WTC11 (cell line): ENCODE data around the gene BNC1. TPM values are rescaled to one million over a fixed set of nuclear protein-coding genes. Genes with fewer than 3 reads are reported as not detected.

ENCODE experiments used
- ATAC-seq: fragments of 200-7000 bp; cut with Tn5 transposase; 2 replicates; pipeline ENCODE4 v1.10.0; 2021; ENCODE audit warnings: mild to moderate bottlenecking, moderate library complexity
- Bru-seq: library from RNA; stranded (reverse); fragments of 400-500 nt; gene quantifications from one replicate; lab custom pipeline; 2021; lab: Mats Ljungman, UMichigan
- CTCF ChIA-PET: fragments of 300-600 bp; sonication (Branson Sonifier 250); formaldehyde crosslinking; loops from one replicate; lab custom pipeline; 2021; ENCODE audit warnings: antibody characterized with exemption; lab: Charles Lee
- POLR2A ChIA-PET: fragments of 350-600 bp; sonication (Branson Sonifier 250); formaldehyde crosslinking; loops from one replicate; lab custom pipeline; 2021; ENCODE audit warnings: antibody characterized with exemption; lab: Charles Lee
- DNase-seq: peaks from one replicate; pipeline ENCODE4 v3.0.0; 2021; ENCODE audit warnings: low spot score
- H3K27ac Mint-ChIP-seq: 2 replicates; pipeline ENCODE4 v1.8.0; 2021; ENCODE audit warnings: mixed read lengths
- H3K27me3 Mint-ChIP-seq: 2 replicates; pipeline ENCODE4 v1.8.0; 2021; ENCODE audit warnings: low read depth, mild to moderate bottlenecking, moderate library complexity, mixed read lengths
- H3K36me3 Mint-ChIP-seq: 2 replicates; pipeline ENCODE4 v1.8.0; 2021; ENCODE audit warnings: mixed read lengths
- H3K4me1 Mint-ChIP-seq: 2 replicates; pipeline ENCODE4 v1.8.0; 2022; ENCODE audit warnings: mixed read lengths
- H3K4me3 Mint-ChIP-seq: 2 replicates; pipeline ENCODE4 v1.8.0; 2021; ENCODE audit warnings: mild to moderate bottlenecking, moderate library complexity, mixed read lengths
- H3K9me3 Mint-ChIP-seq: 2 replicates; pipeline ENCODE4 v1.8.0; 2021; ENCODE audit warnings: mixed read lengths
- FOXP1 ChIP-seq: sonication (generic); formaldehyde crosslinking; IDR thresholded peaks from 2 replicates; pipeline ENCODE4 v1.8.0; 2022; ENCODE audit warnings: missing genetic modification reagents, mild to moderate bottlenecking, moderate library complexity, borderline replicate concordance
- GABPB1 ChIP-seq: sonication (generic); formaldehyde crosslinking; IDR thresholded peaks from 2 replicates; pipeline ENCODE4 v1.8.1; 2023; ENCODE audit warnings: mild to moderate bottlenecking, missing genetic modification reagents
- GRHL2 ChIP-seq: fragments of 250-450 bp; sonication (Bioruptor Pico); IDR thresholded peaks from 2 replicates; pipeline ENCODE4 v1.8.0; 2022; ENCODE audit warnings: mild to moderate bottlenecking, moderate library complexity; ENCODE audit not compliant: insufficient replicate concordance, severe bottlenecking
- GTF2I ChIP-seq: fragments of 250-450 bp; sonication (Bioruptor Pico); conservative IDR thresholded peaks from 2 replicates; pipeline ENCODE4 v1.4.0; 2021; ENCODE audit warnings: mild to moderate bottlenecking
- HMGA2 ChIP-seq: fragments of 250-450 bp; sonication (Bioruptor Pico); IDR thresholded peaks from 2 replicates; pipeline ENCODE4 v1.4.0; 2021; ENCODE audit warnings: mild to moderate bottlenecking, moderate library complexity
- NFATC4 ChIP-seq: fragments of 250-450 bp; sonication (Bioruptor Pico); IDR thresholded peaks from 2 replicates; pipeline ENCODE4 v1.9.0; 2021; ENCODE audit warnings: mild to moderate bottlenecking
- NR2C2 ChIP-seq: sonication (generic); formaldehyde crosslinking; IDR thresholded peaks from 2 replicates; pipeline ENCODE4 v1.8.0; 2022; ENCODE audit warnings: mild to moderate bottlenecking, missing genetic modification reagents
- SOX15 ChIP-seq: fragments of 250-450 bp; sonication (Bioruptor Pico); IDR thresholded peaks from 2 replicates; pipeline ENCODE4 v1.9.0; 2021; ENCODE audit warnings: mild to moderate bottlenecking
- SP1 ChIP-seq: sonication (generic); formaldehyde crosslinking; conservative IDR thresholded peaks from 2 replicates; pipeline ENCODE4 v1.8.1; 2022; ENCODE audit warnings: missing genetic modification reagents
- TCF7 ChIP-seq: sonication (generic); formaldehyde crosslinking; IDR thresholded peaks from 2 replicates; pipeline ENCODE4 v1.8.0; 2022; ENCODE audit warnings: mild to moderate bottlenecking, low read depth, missing genetic modification reagents, moderate library complexity
- ZNF138 ChIP-seq: sonication (generic); formaldehyde crosslinking; conservative IDR thresholded peaks from 2 replicates; pipeline ENCODE4 v1.8.1; 2022; ENCODE audit warnings: mild to moderate bottlenecking, moderate library complexity, missing genetic modification reagents
- ZNF317 ChIP-seq: sonication (generic); formaldehyde crosslinking; IDR thresholded peaks from 2 replicates; pipeline ENCODE4 v1.8.1; 2023; ENCODE audit warnings: low read depth, mild to moderate bottlenecking, moderate library complexity, missing genetic modification reagents, borderline replicate concordance
- long read RNA-seq, 3 experiments: library from RNA in 1 of 3; library from capped mRNA in 1 of 3; library from polyadenylated mRNA in 1 of 3; unstranded in 2 of 3; stranded (forward) in 1 of 3; transcript quantifications; one replicate each; pipeline ENCODE4 v2.0.0, GENCODE V29; 2021
- total RNA-seq: library from RNA; stranded (reverse); gene quantifications from 3 replicates; pipeline ENCODE4 v1.2.3, GENCODE V29; 2021
- TF ChIP-seq, protein P1 (sequence below): sonication (generic); formaldehyde crosslinking; IDR thresholded peaks from 2 replicates; pipeline ENCODE4 v1.8.1; 2023; ENCODE audit warnings: mild to moderate bottlenecking, moderate library complexity, missing genetic modification reagents
- TF ChIP-seq, protein P2 (sequence below): sonication (generic); formaldehyde crosslinking; IDR thresholded peaks from 2 replicates; pipeline ENCODE4 v1.8.0; 2023; ENCODE audit warnings: mild to moderate bottlenecking, missing genetic modification reagents
- TF ChIP-seq, protein P3 (sequence below): fragments of 200-600 bp; IDR thresholded peaks from 2 replicates; pipeline ENCODE4 v1.8.0; 2022; ENCODE audit warnings: antibody characterized with exemption
- TF ChIP-seq, protein P4 (sequence below): sonication (generic); formaldehyde crosslinking; IDR thresholded peaks from 2 replicates; pipeline ENCODE4 v1.8.1; 2022; ENCODE audit warnings: missing genetic modification reagents, borderline replicate concordance

BNC1 gene, protein sequence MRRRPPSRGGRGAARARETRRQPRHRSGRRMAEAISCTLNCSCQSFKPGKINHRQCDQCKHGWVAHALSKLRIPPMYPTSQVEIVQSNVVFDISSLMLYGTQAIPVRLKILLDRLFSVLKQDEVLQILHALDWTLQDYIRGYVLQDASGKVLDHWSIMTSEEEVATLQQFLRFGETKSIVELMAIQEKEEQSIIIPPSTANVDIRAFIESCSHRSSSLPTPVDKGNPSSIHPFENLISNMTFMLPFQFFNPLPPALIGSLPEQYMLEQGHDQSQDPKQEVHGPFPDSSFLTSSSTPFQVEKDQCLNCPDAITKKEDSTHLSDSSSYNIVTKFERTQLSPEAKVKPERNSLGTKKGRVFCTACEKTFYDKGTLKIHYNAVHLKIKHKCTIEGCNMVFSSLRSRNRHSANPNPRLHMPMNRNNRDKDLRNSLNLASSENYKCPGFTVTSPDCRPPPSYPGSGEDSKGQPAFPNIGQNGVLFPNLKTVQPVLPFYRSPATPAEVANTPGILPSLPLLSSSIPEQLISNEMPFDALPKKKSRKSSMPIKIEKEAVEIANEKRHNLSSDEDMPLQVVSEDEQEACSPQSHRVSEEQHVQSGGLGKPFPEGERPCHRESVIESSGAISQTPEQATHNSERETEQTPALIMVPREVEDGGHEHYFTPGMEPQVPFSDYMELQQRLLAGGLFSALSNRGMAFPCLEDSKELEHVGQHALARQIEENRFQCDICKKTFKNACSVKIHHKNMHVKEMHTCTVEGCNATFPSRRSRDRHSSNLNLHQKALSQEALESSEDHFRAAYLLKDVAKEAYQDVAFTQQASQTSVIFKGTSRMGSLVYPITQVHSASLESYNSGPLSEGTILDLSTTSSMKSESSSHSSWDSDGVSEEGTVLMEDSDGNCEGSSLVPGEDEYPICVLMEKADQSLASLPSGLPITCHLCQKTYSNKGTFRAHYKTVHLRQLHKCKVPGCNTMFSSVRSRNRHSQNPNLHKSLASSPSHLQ
- total RNA-seq (0.11 TPM in 1 of 3 replicates, not detected in the others), Bru-seq, nascent RNA (percentile 11 among the genes with signal in this experiment)
- long read RNA-seq, experiment 1, partial matches to known transcripts: 0 of 2 reads
- long read RNA-seq, experiment 1, other reads (novel, unspliced or antisense): 2 of 2 reads
- long read RNA-seq, experiment 2: 0 reads
- long read RNA-seq, experiment 3: 0 reads

DNA sequence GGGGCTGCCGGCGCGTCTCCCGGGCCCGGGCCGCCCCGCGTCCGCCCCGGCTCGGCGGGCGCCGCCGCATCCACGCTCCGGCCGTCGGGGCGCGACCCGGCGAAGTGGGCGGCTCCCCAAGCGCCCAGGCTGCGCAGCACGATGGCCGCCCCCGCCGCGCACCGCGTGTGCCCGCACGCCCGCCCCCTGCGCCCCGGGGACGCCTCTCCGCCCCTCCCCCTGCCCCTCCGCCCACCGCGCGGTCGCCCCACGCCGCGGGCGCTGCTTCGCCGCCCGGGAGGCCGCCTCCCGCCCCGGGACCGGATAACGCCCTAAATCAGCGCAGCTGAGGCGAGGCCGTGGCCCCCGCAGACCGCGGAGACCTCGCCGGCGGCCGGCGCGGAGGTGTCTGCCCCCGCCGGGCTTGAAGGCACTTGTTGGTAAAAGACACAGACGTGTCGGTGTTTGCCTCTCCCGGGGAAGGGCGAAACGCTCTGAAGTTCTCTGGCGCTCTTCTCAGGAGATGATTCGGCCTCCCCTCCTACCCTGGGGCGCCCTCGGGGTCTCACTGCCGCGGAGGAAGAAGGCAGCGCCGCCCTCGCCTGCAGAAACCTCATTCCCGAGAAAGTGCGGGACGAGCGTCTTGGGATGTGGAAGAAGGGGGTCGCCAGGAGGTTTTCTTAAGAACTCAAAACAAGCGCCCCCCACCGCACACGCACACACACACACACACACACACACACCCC is at the start of gene BNC1:
Gene BNC1 (minus strand): TSS at position 106 of the 725 bp plus-strand sequence. CDS start 36 bp downstream, at position 70.
- no peak within 1 kb of the TSS for H3K27ac Mint-ChIP-seq
- peaks cover 2% of the 10 kb centered on the region; the same call in 1 of the 2 replicates for H3K9me3 Mint-ChIP-seq
- ATAC-seq (peak; percentile 26), DNase-seq (peak; percentile 42)
- H3K4me1 Mint-ChIP-seq: peaks cover 10% of the 10 kb centered on the region; the same call in 1 of the 2 replicates
- peaks cover 74% of the 10 kb centered on the region for H3K27me3 Mint-ChIP-seq
- ChIA-PET POLR2A (interaction anchor here (0.6 to 0.7 kb wide), 2 partner anchors 9 to 84 kb away, joined by 3 to 6 read pairs; no protein-coding TSS in a partner anchor), CTCF (interaction anchor here (0.7 to 1.3 kb wide), 7 partner anchors 36 to 555 kb away, joined by 3 to 4 read pairs (median 3); partner anchors contain the start of gene C15orf40)
- no peak for TF ChIP-seq GRHL2 (CRISPR knock-in tag)
- TF ChIP-seq NR2C2: no peak
- TF ChIP-seq SOX15 (CRISPR knock-in tag): no peak
- TF ChIP-seq HMGA2 (CRISPR knock-in tag): no peak
- TF ChIP-seq ZNF138 (CRISPR knock-in tag): no peak
- TF ChIP-seq, protein P1, sequence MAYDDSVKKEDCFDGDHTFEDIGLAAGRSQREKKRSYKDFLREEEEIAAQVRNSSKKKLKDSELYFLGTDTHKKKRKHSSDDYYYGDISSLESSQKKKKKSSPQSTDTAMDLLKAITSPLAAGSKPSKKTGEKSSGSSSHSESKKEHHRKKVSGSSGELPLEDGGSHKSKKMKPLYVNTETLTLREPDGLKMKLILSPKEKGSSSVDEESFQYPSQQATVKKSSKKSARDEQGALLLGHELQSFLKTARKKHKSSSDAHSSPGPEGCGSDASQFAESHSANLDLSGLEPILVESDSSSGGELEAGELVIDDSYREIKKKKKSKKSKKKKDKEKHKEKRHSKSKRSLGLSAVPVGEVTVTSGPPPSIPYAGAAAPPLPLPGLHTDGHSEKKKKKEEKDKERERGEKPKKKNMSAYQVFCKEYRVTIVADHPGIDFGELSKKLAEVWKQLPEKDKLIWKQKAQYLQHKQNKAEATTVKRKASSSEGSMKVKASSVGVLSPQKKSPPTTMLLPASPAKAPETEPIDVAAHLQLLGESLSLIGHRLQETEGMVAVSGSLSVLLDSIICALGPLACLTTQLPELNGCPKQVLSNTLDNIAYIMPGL (CRISPR knock-in tag): no peak
- TF ChIP-seq SP1 (CRISPR knock-in tag): no peak
- no peak for TF ChIP-seq NFATC4 (CRISPR knock-in tag)
- TF ChIP-seq, protein P2, sequence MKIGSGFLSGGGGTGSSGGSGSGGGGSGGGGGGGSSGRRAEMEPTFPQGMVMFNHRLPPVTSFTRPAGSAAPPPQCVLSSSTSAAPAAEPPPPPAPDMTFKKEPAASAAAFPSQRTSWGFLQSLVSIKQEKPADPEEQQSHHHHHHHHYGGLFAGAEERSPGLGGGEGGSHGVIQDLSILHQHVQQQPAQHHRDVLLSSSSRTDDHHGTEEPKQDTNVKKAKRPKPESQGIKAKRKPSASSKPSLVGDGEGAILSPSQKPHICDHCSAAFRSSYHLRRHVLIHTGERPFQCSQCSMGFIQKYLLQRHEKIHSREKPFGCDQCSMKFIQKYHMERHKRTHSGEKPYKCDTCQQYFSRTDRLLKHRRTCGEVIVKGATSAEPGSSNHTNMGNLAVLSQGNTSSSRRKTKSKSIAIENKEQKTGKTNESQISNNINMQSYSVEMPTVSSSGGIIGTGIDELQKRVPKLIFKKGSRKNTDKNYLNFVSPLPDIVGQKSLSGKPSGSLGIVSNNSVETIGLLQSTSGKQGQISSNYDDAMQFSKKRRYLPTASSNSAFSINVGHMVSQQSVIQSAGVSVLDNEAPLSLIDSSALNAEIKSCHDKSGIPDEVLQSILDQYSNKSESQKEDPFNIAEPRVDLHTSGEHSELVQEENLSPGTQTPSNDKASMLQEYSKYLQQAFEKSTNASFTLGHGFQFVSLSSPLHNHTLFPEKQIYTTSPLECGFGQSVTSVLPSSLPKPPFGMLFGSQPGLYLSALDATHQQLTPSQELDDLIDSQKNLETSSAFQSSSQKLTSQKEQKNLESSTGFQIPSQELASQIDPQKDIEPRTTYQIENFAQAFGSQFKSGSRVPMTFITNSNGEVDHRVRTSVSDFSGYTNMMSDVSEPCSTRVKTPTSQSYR (CRISPR knock-in tag): no peak
- no peak for TF ChIP-seq GTF2I (CRISPR knock-in tag)
- no peak for TF ChIP-seq GABPB1 (CRISPR knock-in tag)
- TF ChIP-seq, protein P3, sequence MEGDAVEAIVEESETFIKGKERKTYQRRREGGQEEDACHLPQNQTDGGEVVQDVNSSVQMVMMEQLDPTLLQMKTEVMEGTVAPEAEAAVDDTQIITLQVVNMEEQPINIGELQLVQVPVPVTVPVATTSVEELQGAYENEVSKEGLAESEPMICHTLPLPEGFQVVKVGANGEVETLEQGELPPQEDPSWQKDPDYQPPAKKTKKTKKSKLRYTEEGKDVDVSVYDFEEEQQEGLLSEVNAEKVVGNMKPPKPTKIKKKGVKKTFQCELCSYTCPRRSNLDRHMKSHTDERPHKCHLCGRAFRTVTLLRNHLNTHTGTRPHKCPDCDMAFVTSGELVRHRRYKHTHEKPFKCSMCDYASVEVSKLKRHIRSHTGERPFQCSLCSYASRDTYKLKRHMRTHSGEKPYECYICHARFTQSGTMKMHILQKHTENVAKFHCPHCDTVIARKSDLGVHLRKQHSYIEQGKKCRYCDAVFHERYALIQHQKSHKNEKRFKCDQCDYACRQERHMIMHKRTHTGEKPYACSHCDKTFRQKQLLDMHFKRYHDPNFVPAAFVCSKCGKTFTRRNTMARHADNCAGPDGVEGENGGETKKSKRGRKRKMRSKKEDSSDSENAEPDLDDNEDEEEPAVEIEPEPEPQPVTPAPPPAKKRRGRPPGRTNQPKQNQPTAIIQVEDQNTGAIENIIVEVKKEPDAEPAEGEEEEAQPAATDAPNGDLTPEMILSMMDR: no peak
- no peak for TF ChIP-seq FOXP1
- TF ChIP-seq ZNF317 (CRISPR knock-in tag): no peak
- TF ChIP-seq TCF7 (CRISPR knock-in tag): no peak
- TF ChIP-seq, protein P4, sequence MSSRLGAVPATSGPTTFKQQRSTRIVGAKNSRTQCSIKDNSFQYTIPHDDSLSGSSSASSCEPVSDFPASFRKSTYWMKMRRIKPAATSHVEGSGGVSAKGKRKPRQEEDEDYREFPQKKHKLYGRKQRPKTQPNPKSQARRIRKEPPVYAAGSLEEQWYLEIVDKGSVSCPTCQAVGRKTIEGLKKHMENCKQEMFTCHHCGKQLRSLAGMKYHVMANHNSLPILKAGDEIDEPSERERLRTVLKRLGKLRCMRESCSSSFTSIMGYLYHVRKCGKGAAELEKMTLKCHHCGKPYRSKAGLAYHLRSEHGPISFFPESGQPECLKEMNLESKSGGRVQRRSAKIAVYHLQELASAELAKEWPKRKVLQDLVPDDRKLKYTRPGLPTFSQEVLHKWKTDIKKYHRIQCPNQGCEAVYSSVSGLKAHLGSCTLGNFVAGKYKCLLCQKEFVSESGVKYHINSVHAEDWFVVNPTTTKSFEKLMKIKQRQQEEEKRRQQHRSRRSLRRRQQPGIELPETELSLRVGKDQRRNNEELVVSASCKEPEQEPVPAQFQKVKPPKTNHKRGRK (CRISPR knock-in tag): no peak
- peak within 1 kb of the TSS; percentile 82 for H3K4me3 Mint-ChIP-seq
- no peaks in the 10 kb centered on the region for H3K36me3 Mint-ChIP-seq
